T-helper 1 cell treated with Interleukin-12 subunit alpha and Interleukin-12 subunit beta and Interleukin-4 antibody, amounts not matched to agents 30 ng/mL and 1 ng/mL, for 36 hours (primary cell): ENCODE data around the gene HTR3A. TPM values are rescaled to one million over a fixed set of nuclear protein-coding genes. Genes with fewer than 3 reads are reported as not detected.

ENCODE experiments used
- intact Hi-C: fragments of 100-400 bp; cut with micrococcal nuclease; formaldehyde crosslinking; loops from one replicate; pipeline ENCODE4 v1.15.1; 2024
- total RNA-seq: library from RNA; stranded (reverse); gene quantifications from 2 replicates; pipeline ENCODE4 v1.2.3, GENCODE V29; 2022

HTR3A gene
- total RNA-seq, 1 donor from 2014 or later: not detected

DNA sequence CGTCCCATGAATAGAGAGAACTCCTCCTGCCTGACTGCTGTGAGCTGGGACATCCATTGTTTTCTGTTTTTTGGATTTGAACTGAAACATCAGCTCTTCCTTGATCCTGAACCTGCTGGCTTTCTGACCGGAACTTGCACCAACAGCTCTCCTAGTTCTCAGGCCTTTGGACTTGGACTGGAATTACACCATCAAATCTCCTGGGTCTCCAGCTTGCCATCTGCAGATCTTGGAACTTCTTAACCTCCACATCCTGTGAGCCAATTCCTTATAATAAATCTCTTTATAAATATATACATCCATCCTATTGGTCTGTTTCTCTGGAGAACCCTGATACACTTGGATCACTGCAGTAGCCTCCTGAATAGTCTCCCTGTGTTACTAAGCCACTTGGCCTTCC is 42.1 kb downstream of the HTR3A start:
- intact Hi-C loops: no loop called here

DNA sequence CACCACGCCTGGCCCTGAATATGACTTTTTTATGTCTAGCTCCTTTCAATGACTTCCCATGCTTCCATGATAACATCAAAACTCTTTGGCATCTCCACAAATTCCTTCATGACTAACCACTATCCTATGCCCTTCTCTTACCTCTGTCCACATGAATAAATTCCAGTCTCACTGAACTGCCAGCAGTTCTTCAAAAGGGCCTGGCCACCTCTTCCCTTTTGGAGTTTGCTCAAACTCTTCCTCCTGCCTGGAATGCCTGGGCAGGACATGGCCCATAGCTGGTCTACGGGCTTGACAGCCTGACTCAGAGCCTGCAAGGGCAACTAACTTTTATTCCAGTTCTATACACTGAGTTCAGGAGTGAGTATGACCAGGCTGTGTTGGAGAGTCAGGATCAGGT is 42.8 kb downstream of the HTR3A start:
- intact Hi-C loops: no loop called here

- intact Hi-C loops: no loop called here
Measured at GRCh38 chr11:114019046-114019445, 44.1 kb downstream of the HTR3A start.

- intact Hi-C loops: no loop called here
Measured at GRCh38 chr11:114019574-114019973, 44.7 kb downstream of the HTR3A start.

DNA sequence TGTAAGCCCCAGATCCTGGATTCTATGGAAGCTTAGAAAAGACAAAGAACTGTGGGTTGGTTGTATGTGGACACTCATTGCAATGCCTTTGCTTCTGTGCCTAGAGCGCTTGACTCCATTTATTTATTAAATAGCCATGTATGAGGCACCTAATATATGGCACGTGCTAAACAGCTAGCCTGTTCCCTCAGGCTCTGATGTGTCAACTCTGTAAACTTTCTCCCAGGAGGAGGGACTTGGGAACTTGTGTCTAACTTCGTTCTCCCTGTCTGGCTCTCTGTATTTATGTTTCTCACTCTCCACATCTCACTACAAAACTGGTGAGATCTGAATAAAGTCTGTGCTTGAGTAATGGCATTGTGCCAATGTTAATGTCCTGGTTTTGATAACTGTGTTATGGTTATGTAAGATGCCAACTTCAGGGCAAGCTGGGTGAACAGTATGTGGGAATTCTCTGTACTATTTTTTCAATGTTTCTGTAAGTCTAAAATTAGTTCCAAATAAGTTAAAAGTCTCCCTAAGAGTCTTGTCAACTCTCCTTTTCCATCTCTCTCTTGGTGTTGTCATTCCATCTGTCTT is 50.5 kb downstream of the HTR3A start:
- intact Hi-C loops: no loop called here

GRCh38 chr11:114026355-114026754 is 51.4 kb downstream of the HTR3A start:
- intact Hi-C loops: loop anchor here (2.0 kb wide), 1 partner anchor 234 kb away; no protein-coding TSS in a partner anchor

DNA sequence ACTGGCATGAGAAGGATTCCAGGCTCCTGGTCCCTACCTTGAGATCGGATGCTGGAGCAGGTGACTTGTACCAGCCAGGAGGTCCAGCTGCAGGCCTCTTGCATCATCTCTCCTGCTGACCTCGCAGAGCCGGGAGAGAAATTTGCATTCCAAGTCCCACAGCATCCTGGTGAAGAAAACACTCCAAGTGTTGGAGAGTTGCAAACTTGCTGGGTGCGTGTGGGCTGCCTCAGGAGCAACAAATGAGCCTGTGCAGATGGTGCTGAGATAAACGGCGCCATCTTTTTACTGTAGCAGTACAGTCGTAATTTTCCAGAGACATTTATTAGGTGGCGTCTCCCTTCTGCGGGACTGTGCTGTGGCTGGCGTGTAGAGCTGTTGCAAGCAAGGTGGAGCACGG is 52.5 kb downstream of the HTR3A start:
- intact Hi-C loops: loop anchor here (2.0 kb wide), 1 partner anchor 233 kb away; no protein-coding TSS in a partner anchor

DNA sequence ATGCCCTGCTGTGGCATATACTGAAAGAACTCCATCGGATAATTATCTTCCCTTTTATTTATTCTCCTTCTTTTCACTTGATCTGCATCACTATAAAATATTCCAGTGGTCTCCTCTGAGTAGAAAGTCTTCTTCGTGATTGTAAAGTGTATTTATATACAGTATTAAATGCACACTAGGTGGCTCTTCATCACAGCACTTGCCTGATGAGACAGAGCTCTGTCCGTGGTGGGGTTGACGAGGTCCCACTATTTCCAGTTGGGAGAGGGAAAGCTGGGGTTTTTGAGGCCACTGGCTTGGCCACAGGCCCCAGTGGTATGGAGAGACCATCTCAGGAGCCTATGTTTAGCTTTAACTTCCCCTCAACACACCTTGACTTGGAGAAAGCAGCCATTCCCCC is 53.0 kb downstream of the HTR3A start:
- intact Hi-C loops: loop anchor here (2.0 kb wide), 1 partner anchor 233 kb away; no protein-coding TSS in a partner anchor

- intact Hi-C loops: no loop called here
Measured at GRCh38 chr11:114031246-114031966, 56.5 kb downstream of the HTR3A start.

GRCh38 chr11:114031967-114032320 is 57.0 kb downstream of the HTR3A start:
- intact Hi-C loops: no loop called here

DNA sequence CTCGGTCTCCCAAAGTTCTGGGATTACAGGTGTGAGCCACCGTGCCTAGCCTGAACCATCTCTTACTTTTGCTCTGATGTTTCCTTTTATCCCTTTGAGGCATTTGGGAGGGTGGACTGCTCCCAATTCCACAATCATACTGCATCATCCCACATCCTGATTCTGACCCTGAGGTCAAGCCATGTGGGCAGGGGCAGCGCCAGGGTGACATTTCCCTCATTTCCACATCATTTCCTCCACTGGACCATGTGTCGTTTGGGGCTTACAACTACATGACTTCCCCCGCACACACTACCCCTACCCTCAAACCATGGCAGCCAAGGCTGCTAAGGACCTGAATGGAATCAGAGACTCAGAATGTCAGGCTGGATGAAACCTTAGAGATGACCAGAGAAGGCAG is 58.2 kb downstream of the HTR3A start:
- intact Hi-C loops: no loop called here

GRCh38 chr11:114033572-114033971 is 58.7 kb downstream of the HTR3A start:
- intact Hi-C loops: no loop called here

GRCh38 chr11:114034956-114035355 is 60.0 kb downstream of the HTR3A start:
- intact Hi-C loops: loop anchor here (5.0 kb wide), 1 partner anchor 147 kb away; no protein-coding TSS in a partner anchor

- intact Hi-C loops: loop anchor here (1.0 to 5.0 kb wide), 6 partner anchors 25 to 225 kb away; no protein-coding TSS in a partner anchor
Measured at GRCh38 chr11:114036147-114036811, 61.4 kb downstream of the HTR3A start.

- intact Hi-C loops: loop anchor here (1.0 to 5.0 kb wide), 6 partner anchors 24 to 224 kb away; no protein-coding TSS in a partner anchor
Measured at GRCh38 chr11:114036958-114037357, 62.0 kb downstream of the HTR3A start.

GRCh38 chr11:114039551-114039950 is 64.6 kb downstream of the HTR3A start:
- intact Hi-C loops: loop anchor here (5.0 kb wide), 1 partner anchor 143 kb away; no protein-coding TSS in a partner anchor

Other genes starting within 250 kb of the HTR3A start
- gene ZW10, start 201.4 kb upstream of the HTR3A start, total RNA-seq: 18.7 and 19.3 TPM in 2 replicates
- not detected in 2 replicates for gene CLDN25, start 195.3 kb upstream of the HTR3A start, total RNA-seq
- gene USP28, start 99.5 kb upstream of the HTR3A start, total RNA-seq: 47.8 and 59.5 TPM in 2 replicates
- gene HTR3B, start 70.3 kb upstream of the HTR3A start, total RNA-seq: not detected in 2 replicates
- gene ZBTB16, start 84.6 kb downstream of the HTR3A start, total RNA-seq: 4.8 and 5.8 TPM in 2 replicates